HepG2 (cell line): Measurements from ENCODE around the gene ACAP3. TPM values are rescaled to one million over a fixed set of nuclear protein-coding genes. Genes with fewer than 3 reads are reported as not detected.

Experiments used
- ARNTL ChIP-seq: sonication (generic); formaldehyde crosslinking; IDR thresholded peaks from 2 replicates; pipeline ENCODE4 v1.4.0; 2020; ENCODE audit warnings: mild to moderate bottlenecking, missing genetic modification reagents
- CENPX ChIP-seq: sonication (generic); formaldehyde crosslinking; IDR thresholded peaks from 2 replicates; pipeline ENCODE4 v1.9.0; 2021; ENCODE audit warnings: mild to moderate bottlenecking, missing genetic modification reagents, moderate library complexity
- GABPA ChIP-seq, 2 experiments: IDR thresholded peaks; 2 replicates each; pipeline ENCODE4 v1.6.1; 2011 to 2016; ENCODE audit warnings: low read depth in 2 of 2, low read length in 1 of 2, missing biosample characterization in 1 of 2, missing genetic modification characterization in 1 of 2
- GABPB1 ChIP-seq: IDR thresholded peaks from 2 replicates; pipeline ENCODE4 v1.6.1; 2016; ENCODE audit warnings: mild to moderate bottlenecking, missing genetic modification reagents, moderate library complexity, missing compliant biosample characterization
- JUND ChIP-seq: sonication (generic); formaldehyde crosslinking; IDR thresholded peaks from 2 replicates; pipeline ENCODE4 v1.8.0; 2022; ENCODE audit warnings: mild to moderate bottlenecking, missing genetic modification reagents
- PHF21A ChIP-seq: sonication (generic); formaldehyde crosslinking; IDR thresholded peaks from 2 replicates; pipeline ENCODE4 v1.5.0; 2020; ENCODE audit warnings: mild to moderate bottlenecking, missing genetic modification reagents
- RAD51 ChIP-seq: fragments of 450-650 bp; IDR thresholded peaks from 2 replicates; pipeline ENCODE4 v1.6.1; 2016; ENCODE audit warnings: borderline replicate concordance
- RBFOX2 ChIP-seq: fragments of 200-400 bp; formaldehyde crosslinking; IDR thresholded peaks from 2 replicates; pipeline ENCODE4 v1.6.1; 2017; ENCODE audit warnings: low read depth, mild to moderate bottlenecking, low read length
- RFXANK ChIP-seq: IDR thresholded peaks from 2 replicates; pipeline ENCODE4 v1.6.1; 2016
- SOX6 ChIP-seq, 2 experiments: fragments of 450-650 bp in 1 of 2; sonication (generic) in 1 of 2; formaldehyde crosslinking in 1 of 2; IDR thresholded peaks; 2 replicates each; pipeline versions ENCODE4 v1.4.0 to v1.6.1; 2017 to 2020; ENCODE audit warnings: antibody characterized with exemption in 1 of 2, mild to moderate bottlenecking in 1 of 2, missing genetic modification reagents in 1 of 2
- TGIF2 ChIP-seq: IDR thresholded peaks from 2 replicates; pipeline ENCODE4 v1.6.1; 2016; ENCODE audit warnings: control low read depth, missing compliant biosample characterization
- ZMYM3 ChIP-seq: sonication (generic); formaldehyde crosslinking; IDR thresholded peaks from 2 replicates; pipeline ENCODE4 v1.5.1; 2020; ENCODE audit warnings: mild to moderate bottlenecking, missing genetic modification reagents
- ZNF570 ChIP-seq: sonication (generic); formaldehyde crosslinking; IDR thresholded peaks from 2 replicates; pipeline ENCODE4 v1.4.0; 2020; ENCODE audit warnings: mild to moderate bottlenecking, missing genetic modification reagents, borderline replicate concordance
- ZNF629 ChIP-seq: sonication (generic); formaldehyde crosslinking; conservative IDR thresholded peaks from 2 replicates; pipeline ENCODE4 v1.5.0; 2020; ENCODE audit warnings: missing genetic modification reagents
- polyA plus RNA-seq, 8 experiments: library from polyadenylated mRNA; depleted of rRNA in 3 of 8; stranded (reverse) in 7 of 8; unstranded in 1 of 8; fragments of >200 nt; fragmentation: Illumina TruSeq in 4 of 8; extraction: Trizol in 4 of 8; gene quantifications; 2 replicates each; pipeline versions ENCODE4 v1.2.1 to v1.2.3, GENCODE V29; 2011 to 2016; ENCODE audit warnings: low read depth in 4 of 8, missing spikeins in 1 of 8, mixed read lengths in 1 of 8; ENCODE audit not compliant: insufficient read depth in 1 of 8
- total RNA-seq, 5 experiments: library from RNA; depleted of rRNA; stranded (reverse); fragments of >200 nt; fragmentation: Illumina TruSeq; extraction: Trizol; gene quantifications; 2 replicates each; pipeline ENCODE4 v1.2.3, GENCODE V29; 2016; ENCODE audit warnings: low read depth in 1 of 5
- TF ChIP-seq, protein P1 (sequence below): sonication (generic); formaldehyde crosslinking; IDR thresholded peaks from 2 replicates; pipeline ENCODE4 v1.8.1; 2023; ENCODE audit warnings: mild to moderate bottlenecking, missing genetic modification reagents
- TF ChIP-seq, protein P2 (sequence below), 2 experiments: sonication (generic) in 1 of 2; formaldehyde crosslinking in 1 of 2; IDR thresholded peaks; 2 replicates each; pipeline versions ENCODE4 v1.4.0 to v1.6.1; 2016 to 2020; ENCODE audit warnings: borderline replicate concordance in 1 of 2, low read depth in 1 of 2, mild to moderate bottlenecking in 1 of 2, missing genetic modification reagents in 1 of 2
- TF ChIP-seq, protein P3 (sequence below): sonication (generic); formaldehyde crosslinking; IDR thresholded peaks from 2 replicates; pipeline ENCODE4 v1.5.1; 2020; ENCODE audit warnings: missing genetic modification reagents, mild to moderate bottlenecking, borderline replicate concordance
- TF ChIP-seq, protein P4 (sequence below): sonication (generic); formaldehyde crosslinking; IDR thresholded peaks from 2 replicates; pipeline ENCODE4 v1.5.0; 2020; ENCODE audit warnings: missing genetic modification reagents, mild to moderate bottlenecking, borderline replicate concordance
- TF ChIP-seq, protein P5 (sequence below), 2 experiments: sonication (generic) in 1 of 2; formaldehyde crosslinking in 1 of 2; IDR thresholded peaks; 2 replicates each; pipeline versions ENCODE4 v1.4.0 to v1.6.1; 2018 to 2020; ENCODE audit warnings: missing genetic modification reagents in 2 of 2, borderline replicate concordance in 1 of 2, low read depth in 1 of 2, mild to moderate bottlenecking in 1 of 2, missing biosample characterization in 1 of 2

Gene ACAP3
- total and polyA plus RNA-seq, 2 of the 13 experiments (the other 11 are each of a cell fraction or from before 2014, with no cell fraction given) = 29.4 to 50.8 TPM

DNA sequence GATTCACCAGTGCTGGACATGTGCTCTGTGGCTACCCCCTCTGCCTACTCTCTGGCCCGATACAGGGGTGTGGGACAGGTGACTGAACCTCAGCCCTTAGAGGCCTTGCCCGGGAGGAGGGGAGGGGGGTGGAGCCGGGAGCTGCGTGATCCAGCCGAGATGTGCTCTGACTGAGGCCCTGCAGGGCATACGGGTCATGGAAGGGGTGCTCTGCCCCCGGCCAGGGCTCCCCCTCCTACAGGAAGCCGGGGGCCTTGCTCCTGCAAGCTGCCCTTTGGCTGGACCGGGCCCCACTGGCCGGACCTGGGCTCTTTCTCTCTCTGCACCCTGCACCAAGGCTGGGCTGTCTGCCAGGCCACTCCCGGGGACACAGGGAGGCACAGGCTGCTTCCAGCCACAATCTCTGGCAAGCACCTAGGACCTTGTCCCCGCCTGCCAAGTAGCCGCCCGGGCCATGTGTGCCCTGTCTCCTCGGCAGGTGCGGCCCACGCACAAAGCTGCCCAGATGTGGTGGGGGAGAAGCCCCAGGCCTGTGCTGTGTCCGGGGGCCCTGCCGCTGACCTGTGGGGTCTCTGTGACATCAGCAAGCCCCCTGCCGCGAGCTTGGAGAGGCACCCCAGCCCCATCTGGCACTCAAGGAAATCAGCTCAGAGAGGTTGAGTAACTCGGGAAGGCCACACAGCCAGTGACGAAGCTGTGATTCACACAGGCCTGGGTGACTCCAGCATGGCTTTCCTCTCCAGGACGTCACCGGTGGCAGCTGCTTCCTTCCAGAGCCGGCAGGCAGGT lies 26.0 kb downstream of the ACAP3 start (continued):
- TF ChIP-seq, protein P1, sequence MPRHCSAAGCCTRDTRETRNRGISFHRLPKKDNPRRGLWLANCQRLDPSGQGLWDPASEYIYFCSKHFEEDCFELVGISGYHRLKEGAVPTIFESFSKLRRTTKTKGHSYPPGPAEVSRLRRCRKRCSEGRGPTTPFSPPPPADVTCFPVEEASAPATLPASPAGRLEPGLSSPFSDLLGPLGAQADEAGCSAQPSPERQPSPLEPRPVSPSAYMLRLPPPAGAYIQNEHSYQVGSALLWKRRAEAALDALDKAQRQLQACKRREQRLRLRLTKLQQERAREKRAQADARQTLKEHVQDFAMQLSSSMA = peak; percentile 84; the same call in 1 of the 2 replicates
- TF ChIP-seq, protein P2, sequence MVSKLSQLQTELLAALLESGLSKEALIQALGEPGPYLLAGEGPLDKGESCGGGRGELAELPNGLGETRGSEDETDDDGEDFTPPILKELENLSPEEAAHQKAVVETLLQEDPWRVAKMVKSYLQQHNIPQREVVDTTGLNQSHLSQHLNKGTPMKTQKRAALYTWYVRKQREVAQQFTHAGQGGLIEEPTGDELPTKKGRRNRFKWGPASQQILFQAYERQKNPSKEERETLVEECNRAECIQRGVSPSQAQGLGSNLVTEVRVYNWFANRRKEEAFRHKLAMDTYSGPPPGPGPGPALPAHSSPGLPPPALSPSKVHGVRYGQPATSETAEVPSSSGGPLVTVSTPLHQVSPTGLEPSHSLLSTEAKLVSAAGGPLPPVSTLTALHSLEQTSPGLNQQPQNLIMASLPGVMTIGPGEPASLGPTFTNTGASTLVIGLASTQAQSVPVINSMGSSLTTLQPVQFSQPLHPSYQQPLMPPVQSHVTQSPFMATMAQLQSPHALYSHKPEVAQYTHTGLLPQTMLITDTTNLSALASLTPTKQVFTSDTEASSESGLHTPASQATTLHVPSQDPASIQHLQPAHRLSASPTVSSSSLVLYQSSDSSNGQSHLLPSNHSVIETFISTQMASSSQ (IDR thresholded peaks at IDR 0.05; ENCODE audit: low read depth) = no peak
- TF ChIP-seq, protein P2 (CRISPR knock-in tag; IDR thresholded peaks at IDR 0.05; ENCODE audit: borderline replicate concordance) = peak; percentile 25; the same call in 1 of the 2 replicates
- TF ChIP-seq GABPB1 (CRISPR knock-in tag) (peak; percentile 72; the same call in 1 of the 2 replicates), RFXANK (CRISPR knock-in tag) (no peak), PHF21A (CRISPR knock-in tag) (peak; percentile 98), ZMYM3 (peak; percentile 99), SOX6 (IDR thresholded peaks at IDR 0.05) (no peak), SOX6 (CRISPR knock-in tag; IDR thresholded peaks at IDR 0.05) (peak; percentile 78), ZNF629 (no peak), TGIF2 (no peak), GABPA (IDR thresholded peaks at IDR 0.05; ENCODE audit: low read depth, low read length) (no peak), GABPA (CRISPR knock-in tag; IDR thresholded peaks at IDR 0.05; ENCODE audit: low read depth) (no peak), JUND (no peak; the same call in 1 of the 2 replicates), ARNTL (0 out of 2 replicates have a peak, but pooled peaks have one; percentile 36), ZNF570 (CRISPR knock-in tag) (no peak), CENPX (CRISPR knock-in tag) (no peak), RAD51 (no peak), RBFOX2 (peak; percentile 69)
- TF ChIP-seq, protein P3, sequence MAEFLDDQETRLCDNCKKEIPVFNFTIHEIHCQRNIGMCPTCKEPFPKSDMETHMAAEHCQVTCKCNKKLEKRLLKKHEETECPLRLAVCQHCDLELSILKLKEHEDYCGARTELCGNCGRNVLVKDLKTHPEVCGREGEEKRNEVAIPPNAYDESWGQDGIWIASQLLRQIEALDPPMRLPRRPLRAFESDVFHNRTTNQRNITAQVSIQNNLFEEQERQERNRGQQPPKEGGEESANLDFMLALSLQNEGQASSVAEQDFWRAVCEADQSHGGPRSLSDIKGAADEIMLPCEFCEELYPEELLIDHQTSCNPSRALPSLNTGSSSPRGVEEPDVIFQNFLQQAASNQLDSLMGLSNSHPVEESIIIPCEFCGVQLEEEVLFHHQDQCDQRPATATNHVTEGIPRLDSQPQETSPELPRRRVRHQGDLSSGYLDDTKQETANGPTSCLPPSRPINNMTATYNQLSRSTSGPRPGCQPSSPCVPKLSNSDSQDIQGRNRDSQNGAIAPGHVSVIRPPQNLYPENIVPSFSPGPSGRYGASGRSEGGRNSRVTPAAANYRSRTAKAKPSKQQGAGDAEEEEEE (CRISPR knock-in tag) = no peak
- TF ChIP-seq, protein P4, sequence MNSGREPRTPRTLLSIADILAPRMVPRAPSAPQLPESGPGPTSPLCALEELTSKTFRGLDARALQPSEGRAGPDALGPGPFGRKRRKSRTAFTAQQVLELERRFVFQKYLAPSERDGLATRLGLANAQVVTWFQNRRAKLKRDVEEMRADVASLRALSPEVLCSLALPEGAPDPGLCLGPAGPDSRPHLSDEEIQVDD = no peak
- TF ChIP-seq, protein P5, sequence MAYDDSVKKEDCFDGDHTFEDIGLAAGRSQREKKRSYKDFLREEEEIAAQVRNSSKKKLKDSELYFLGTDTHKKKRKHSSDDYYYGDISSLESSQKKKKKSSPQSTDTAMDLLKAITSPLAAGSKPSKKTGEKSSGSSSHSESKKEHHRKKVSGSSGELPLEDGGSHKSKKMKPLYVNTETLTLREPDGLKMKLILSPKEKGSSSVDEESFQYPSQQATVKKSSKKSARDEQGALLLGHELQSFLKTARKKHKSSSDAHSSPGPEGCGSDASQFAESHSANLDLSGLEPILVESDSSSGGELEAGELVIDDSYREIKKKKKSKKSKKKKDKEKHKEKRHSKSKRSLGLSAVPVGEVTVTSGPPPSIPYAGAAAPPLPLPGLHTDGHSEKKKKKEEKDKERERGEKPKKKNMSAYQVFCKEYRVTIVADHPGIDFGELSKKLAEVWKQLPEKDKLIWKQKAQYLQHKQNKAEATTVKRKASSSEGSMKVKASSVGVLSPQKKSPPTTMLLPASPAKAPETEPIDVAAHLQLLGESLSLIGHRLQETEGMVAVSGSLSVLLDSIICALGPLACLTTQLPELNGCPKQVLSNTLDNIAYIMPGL (CRISPR knock-in tag; IDR thresholded peaks at IDR 0.05; ENCODE audit: borderline replicate concordance in 1 of 2, low read depth in 1 of 2) = peak; percentile 19 to 37; a peak in 1 of 4 replicates
